ENCODE results near the gene FAM9A. TPM values are rescaled to one million over a fixed set of nuclear protein-coding genes. Genes with fewer than 3 reads are reported as not detected.

FAM9A gene
- total RNA-seq, 1 experiment from 2014 or later = not detected

GRCh38 chrX:8748855-8749254 is 52.3 kb downstream of the FAM9A start:
- no peak overlapping the region for H2BK15ac ChIP-seq (ENCODE audit: low read depth, low read length)
- no peak overlapping the region for H2AK5ac ChIP-seq (ENCODE audit: insufficient read length, low read length)
- no peak overlapping the region for H2BK12ac ChIP-seq (ENCODE audit: insufficient read length, low read depth, low read length)
- H4K91ac ChIP-seq (ENCODE audit: insufficient read length, low read depth, low read length) = no peak overlapping the region
- Mint-ChIP-seq H3K27ac (no peak overlapping the region), H3K36me3 (ENCODE audit: insufficient read depth in 1 of 3, low read depth in 3 of 3) (no peaks in the 10 kb centered on the region), H3K4me1 (peaks cover 0 to 3% of the 10 kb centered on the region in 2 experiments; a peak in 1 of 4 replicates), H3K4me3 (no peak overlapping the region), H3K27me3 (ENCODE audit: low read depth) (peaks cover 3% of the 10 kb centered on the region; the same call in 1 of the 2 replicates), H3K9me3 (peaks cover 0 to 3% of the 10 kb centered on the region in 2 experiments; a peak in 1 of 5 replicates)
- WGBS (ENCODE audit: extremely low coverage, insufficient read length, low lambda C conversion rate) = no CpG with 5 or more reads among the region's 6 CpGs
- H2BK5ac ChIP-seq (ENCODE audit: insufficient read length, low read length) = no peak overlapping the region
- H2BK120ac ChIP-seq (ENCODE audit: low read depth, low read length, poor library complexity, severe bottlenecking) = no peak overlapping the region
- DNase-seq = no peak
- no peaks in the 10 kb centered on the region for H4K20me1 ChIP-seq (ENCODE audit: control insufficient read depth, insufficient read depth, insufficient read length)
- no peak overlapping the region for H3K4me2 ChIP-seq (ENCODE audit: insufficient read depth, insufficient read length, low read length)
- no peak overlapping the region for H3K9ac ChIP-seq (ENCODE audit: extremely low read depth, insufficient read length, low read length)
- H3K14ac ChIP-seq (ENCODE audit: insufficient read depth, low read length) = no peak overlapping the region
- H3K79me2 ChIP-seq (ENCODE audit: insufficient read depth, low read length) = no peaks in the 10 kb centered on the region
- no peak overlapping the region for H3K56ac ChIP-seq (ENCODE audit: insufficient read length, low read depth, low read length)
- no peak overlapping the region for H3K27ac ChIP-seq (ENCODE audit: insufficient read length, low read depth, low read length)
- no peaks in the 10 kb centered on the region for H3K27me3 ChIP-seq (ENCODE audit: insufficient read depth, low read length)
- no peaks in the 10 kb centered on the region for H3K79me1 ChIP-seq (ENCODE audit: insufficient read depth, low read depth, low read length, poor library complexity, severe bottlenecking)
- H3K4me1 ChIP-seq (ENCODE audit: insufficient read depth, low read length) = no peaks in the 10 kb centered on the region
- H3T11ph ChIP-seq (ENCODE audit: low read length) = no peak overlapping the region
- no peaks in the 10 kb centered on the region for H3K9me3 ChIP-seq (ENCODE audit: control insufficient read depth, low read depth, low read length)
- H3K23ac ChIP-seq (ENCODE audit: insufficient read length, low read depth, low read length) = no peak overlapping the region
- no peaks in the 10 kb centered on the region for H3K23me2 ChIP-seq (ENCODE audit: insufficient read length, low read depth, low read length, poor library complexity, severe bottlenecking)
- H2BK20ac ChIP-seq (ENCODE audit: low read depth, low read length, poor library complexity, severe bottlenecking) = no peak overlapping the region
- TF ChIP-seq CTCF (conservative IDR thresholded peaks at IDR 0.05) = peak; percentile 75
- H3K4ac ChIP-seq (ENCODE audit: low read depth, low read length) = no peak overlapping the region
- H3K18ac ChIP-seq (ENCODE audit: insufficient read length, low read depth, low read length) = no peak overlapping the region
- H4K8ac ChIP-seq (replicated peaks; ENCODE audit: insufficient read length, low read depth, low read length) = no peak overlapping the region
- H4K5ac ChIP-seq (ENCODE audit: insufficient read length, low read depth, low read length) = no peak overlapping the region
- no peak overlapping the region for H2AFZ ChIP-seq (ENCODE audit: low read length)
